Hematopoietic multipotent progenitor cell treated with erythropoietin and hydrocortisone succinate and interleukin-3 and kit ligand, for 17 days (in vitro differentiated cells): ENCODE results near the gene RAMACL.

Experiments used
- DNase-seq: peaks from one replicate; pipeline ENCODE4 v3.0.0-alpha.2; 2015; ENCODE audit warnings: low spot score

RAMACL gene

GRCh38 chr6:166617359-166617758, 30.9 kb upstream of the RAMACL start:
- DNase-seq = no peak

GRCh38 chr6:166616261-166617238, 30.1 kb upstream of the RAMACL start:
- no peak for DNase-seq

- no peak for DNase-seq
These were observed 28.7 kb upstream of the RAMACL start for GRCh38 chr6:166615059-166615770.

- DNase-seq = no peak
These were observed 28.1 kb upstream of the RAMACL start for GRCh38 chr6:166614589-166614988.

- DNase-seq = no peak
These were observed 27.7 kb upstream of the RAMACL start for GRCh38 chr6:166614171-166614583.

- no peak for DNase-seq
These were observed 26.5 kb upstream of the RAMACL start for GRCh38 chr6:166613027-166613426.

GRCh38 chr6:166612471-166612881, 26.0 kb upstream of the RAMACL start:
- no peak for DNase-seq

- no peak for DNase-seq
These were observed 25.2 kb upstream of the RAMACL start for GRCh38 chr6:166611631-166612030.

GRCh38 chr6:166610069-166610468, 23.6 kb upstream of the RAMACL start:
- DNase-seq = no peak

- DNase-seq = no peak
These were observed 22.3 kb upstream of the RAMACL start for GRCh38 chr6:166608774-166609173.

GRCh38 chr6:166605752-166606151, 19.3 kb upstream of the RAMACL start:
- no peak for DNase-seq

- no peak for DNase-seq
These were observed 18.4 kb upstream of the RAMACL start for GRCh38 chr6:166604911-166605310.

GRCh38 chr6:166604328-166604727, 17.9 kb upstream of the RAMACL start:
- DNase-seq = no peak

GRCh38 chr6:166603043-166603690, 16.7 kb upstream of the RAMACL start:
- no peak for DNase-seq

- no peak for DNase-seq
These were observed 15.5 kb upstream of the RAMACL start for GRCh38 chr6:166601956-166602355.

- no peak for DNase-seq
These were observed 14.5 kb upstream of the RAMACL start for GRCh38 chr6:166600931-166601330.

GRCh38 chr6:166599205-166599604, 12.7 kb upstream of the RAMACL start:
- no peak for DNase-seq

- no peak for DNase-seq
These were observed 12.1 kb upstream of the RAMACL start for GRCh38 chr6:166598441-166599138.

- no peak for DNase-seq
These were observed 11.4 kb upstream of the RAMACL start for GRCh38 chr6:166597711-166598440.

GRCh38 chr6:166596776-166597507, 10.5 kb upstream of the RAMACL start:
- no peak for DNase-seq

- DNase-seq = no peak
These were observed 9.5 kb upstream of the RAMACL start for GRCh38 chr6:166595949-166596348.
